Esophagus (tissue), 2 donors: ENCODE measurements around the gene DMRTC2. TPM values are rescaled to one million over a fixed set of nuclear protein-coding genes. Genes with fewer than 3 reads are reported as not detected.
A peak's percentile ranks its signal among the peaks of the same experiment; 100 is the strongest.

Experiments used
- H3K27ac ChIP-seq, 2 donors: one replicate each; pipeline ENCODE4 v1.5.1; 2013; ENCODE audit warnings: low read depth in 2 of 2, mild to moderate bottlenecking in 2 of 2, inconsistent platforms in 1 of 2, low read length in 1 of 2, moderate library complexity in 1 of 2
- H3K27me3 ChIP-seq, 2 donors: one replicate each; pipeline ENCODE4 v1.6.1; 2013; ENCODE audit warnings: low read length in 2 of 2, control low read depth in 1 of 2, mild to moderate bottlenecking in 1 of 2; ENCODE audit not compliant: insufficient read depth in 2 of 2, control insufficient read depth in 1 of 2
- H3K36me3 ChIP-seq, 2 donors: one replicate each; pipeline ENCODE4 v1.6.1; 2013; ENCODE audit warnings: low read length in 1 of 2; ENCODE audit not compliant: control insufficient read depth in 2 of 2, insufficient read depth in 2 of 2
- H3K4me1 ChIP-seq, 2 donors: one replicate each; pipeline ENCODE4 v1.6.1; 2013; ENCODE audit warnings: low read length in 1 of 2; ENCODE audit not compliant: control insufficient read depth in 2 of 2, insufficient read depth in 2 of 2
- H3K4me3 ChIP-seq, 2 donors: one replicate each; pipeline ENCODE4 v1.5.1; 2013; ENCODE audit warnings: low read length in 2 of 2, mild to moderate bottlenecking in 2 of 2, low read depth in 1 of 2, moderate library complexity in 1 of 2
- H3K9me3 ChIP-seq, 2 donors: one replicate each; pipeline ENCODE4 v1.6.1; 2013; ENCODE audit warnings: mild to moderate bottlenecking in 2 of 2, low read depth in 1 of 2, low read length in 1 of 2, moderate library complexity in 1 of 2; ENCODE audit not compliant: control insufficient read depth in 2 of 2, insufficient read depth in 1 of 2
- WGBS, 2 donors: extraction: QIAGEN DNeasy Blood & Tissue Kit; methylation state at CpG; one replicate each; pipeline ENCODE4 v1.1.7; 2013; 5-methylcytosine and 5-hydroxymethylcytosine counted together
- polyA plus RNA-seq, 2 donors: library from polyadenylated mRNA; stranded (reverse); fragments of 200-250 nt; gene quantifications; one replicate each; pipeline ENCODE4 v1.2.3, GENCODE V29; 2013
- donor health status: healthy with polysubstance abuse.
- donor health status: Bipolar disorder and iron deficiency.

DMRTC2 gene
- polyA plus RNA-seq, result under 1 TPM in 1 of 2 donors, not detected in 1; 0.18 TPM

- WGBS, 2 donors, result 90 to 95% methylated on average over 3 of the region's 3 CpGs
- Histone ChIP-seq H3K27me3 (no peaks in the 10 kb centered on the region), H3K4me3 (no peak within 1 kb of the TSS), H3K9me3 (peaks cover 0 to 6% of the 10 kb centered on the region in 2 donors), H3K4me1 (no peaks in the 10 kb centered on the region), H3K27ac (no peak within 1 kb of the TSS), H3K36me3 (no peaks in the 10 kb centered on the region)
Measured at GRCh38 chr19:41845001-41845050, at the start of gene DMRTC2. TSS of gene DMRTC2 (plus strand) at chr19:41845042. CDS start at chr19:41847429, 2,387 bp downstream.

- Histone ChIP-seq H3K27ac (peak within 1 kb of the TSS in 1 of 2 donors; percentile 0), H3K4me1 (peaks cover 0 to 8% of the 10 kb centered on the region in 2 donors), H3K27me3 (no peaks in the 10 kb centered on the region), H3K36me3 (no peaks in the 10 kb centered on the region), H3K9me3 (peaks cover 2 to 3% of the 10 kb centered on the region in 2 donors), H3K4me3 (no peak within 1 kb of the TSS)
Measured at GRCh38 chr19:41796362-41796761, 48.5 kb upstream of the DMRTC2 start, which contains the start of gene CEACAM3. TSS of gene CEACAM3 (plus strand) at chr19:41796587. CDS start at chr19:41796678, 91 bp downstream.

- Histone ChIP-seq H3K4me1 (peaks cover 0 to 8% of the 10 kb centered on the region in 2 donors), H3K4me3 (no peak overlapping the region), H3K27me3 (no peaks in the 10 kb centered on the region), H3K27ac (no peak overlapping the region), H3K9me3 (peaks cover 2 to 3% of the 10 kb centered on the region in 2 donors), H3K36me3 (no peaks in the 10 kb centered on the region)
- 88 to 95% methylated on average over 1 of the region's 1 CpG for WGBS, 2 donors
Measured at GRCh38 chr19:41796901-41797300, 47.9 kb upstream of the DMRTC2 start.

- Histone ChIP-seq H3K4me1 (peaks cover 0 to 8% of the 10 kb centered on the region in 2 donors), H3K9me3 (peaks cover 2 to 3% of the 10 kb centered on the region in 2 donors), H3K27me3 (no peaks in the 10 kb centered on the region), H3K27ac (peak overlapping the region; percentile 92 to 97), H3K36me3 (no peaks in the 10 kb centered on the region), H3K4me3 (no peak overlapping the region)
- 38 to 53% methylated on average over 9 of the region's 9 CpGs for WGBS, 2 donors
Measured at GRCh38 chr19:41799444-41800000, 45.3 kb upstream of the DMRTC2 start.

- no peak overlapping the region for H3K4me3 ChIP-seq
- H3K36me3 ChIP-seq, result no peaks in the 10 kb centered on the region
- 63 to 71% methylated on average over 4 of the region's 4 CpGs for WGBS, 2 donors
- peak overlapping the region; percentile 78 to 90 for H3K27ac ChIP-seq
- H3K9me3 ChIP-seq, result peaks cover 2 to 3% of the 10 kb centered on the region in 2 donors
- no peaks in the 10 kb centered on the region for H3K27me3 ChIP-seq
- peaks cover 0 to 8% of the 10 kb centered on the region in 2 donors for H3K4me1 ChIP-seq
Measured at GRCh38 chr19:41801031-41801430, 43.8 kb upstream of the DMRTC2 start.

- peaks cover 0 to 8% of the 10 kb centered on the region in 2 donors for H3K4me1 ChIP-seq
- no peaks in the 10 kb centered on the region for H3K27me3 ChIP-seq
- WGBS, 2 donors, result 38 to 53% methylated on average over 2 of the region's 2 CpGs
- no peaks in the 10 kb centered on the region for H3K36me3 ChIP-seq
- no peak overlapping the region for H3K4me3 ChIP-seq
- peaks cover 2 to 3% of the 10 kb centered on the region in 2 donors for H3K9me3 ChIP-seq
- peak overlapping the region; percentile 78 to 93 for H3K27ac ChIP-seq
Measured at GRCh38 chr19:41801792-41802211, 43.0 kb upstream of the DMRTC2 start.

- H3K27ac ChIP-seq, result peak overlapping the region; percentile 64 to 93
- WGBS, 2 donors, result 73 to 82% methylated on average over 2 of the region's 2 CpGs
- no peaks in the 10 kb centered on the region for H3K36me3 ChIP-seq
- H3K4me3 ChIP-seq, result no peak overlapping the region
- peaks cover 0 to 8% of the 10 kb centered on the region in 2 donors for H3K4me1 ChIP-seq
- H3K27me3 ChIP-seq, result no peaks in the 10 kb centered on the region
- H3K9me3 ChIP-seq, result peaks cover 2 to 3% of the 10 kb centered on the region in 2 donors
Measured at GRCh38 chr19:41802770-41803169, 42.1 kb upstream of the DMRTC2 start.

GRCh38 chr19:41804336-41804735, 40.5 kb upstream of the DMRTC2 start:
- no peak overlapping the region for H3K27ac ChIP-seq
- 81 to 90% methylated on average over 3 of the region's 3 CpGs for WGBS, 2 donors
- H3K4me1 ChIP-seq, result peaks cover 0 to 6% of the 10 kb centered on the region in 2 donors

GRCh38 chr19:41807176-41807575, 37.7 kb upstream of the DMRTC2 start:
- WGBS, 2 donors, result 83 to 84% methylated on average over 3 of the region's 3 CpGs

More at GRCh38 chr19:41804336-41804735, 40.5 kb upstream of the DMRTC2 start:
- Histone ChIP-seq H3K4me3 (no peak overlapping the region), H3K27me3 (no peaks in the 10 kb centered on the region), H3K9me3 (peaks cover 2 to 3% of the 10 kb centered on the region in 2 donors), H3K36me3 (no peaks in the 10 kb centered on the region)

GRCh38 chr19:41808663-41809566, 35.9 kb upstream of the DMRTC2 start:
- Histone ChIP-seq H3K27me3 (no peaks in the 10 kb centered on the region), H3K4me3 (no peak overlapping the region), H3K9me3 (no peaks in the 10 kb centered on the region), H3K4me1 (no peaks in the 10 kb centered on the region), H3K36me3 (no peaks in the 10 kb centered on the region), H3K27ac (no peak overlapping the region)
- 67 to 72% methylated on average over 16 of the region's 16 CpGs for WGBS, 2 donors

More at GRCh38 chr19:41807176-41807575, 37.7 kb upstream of the DMRTC2 start:
- no peak overlapping the region for H3K27ac ChIP-seq
- no peaks in the 10 kb centered on the region for H3K9me3 ChIP-seq
- no peaks in the 10 kb centered on the region for H3K4me1 ChIP-seq
- H3K4me3 ChIP-seq, result no peak overlapping the region
- no peaks in the 10 kb centered on the region for H3K27me3 ChIP-seq
- no peaks in the 10 kb centered on the region for H3K36me3 ChIP-seq
